Astrocyte of the spinal cord (primary cell): ENCODE results near the gene ERCC6L2.

Experiments
- DNase-seq: peaks from one replicate; pipeline ENCODE4 v3.0.0; 2011; ENCODE audit warnings: low read depth, low spot score
- H3K4me3 ChIP-seq: 2 replicates; pipeline ENCODE4 v1.5.1; 2011; ENCODE audit warnings: low read depth, mild to moderate bottlenecking, low read length, moderate library complexity
- in situ Hi-C: cut with HindIII; loops from 2 replicates; pipeline ENCODE4 v1.10.0; 2017; ENCODE audit warnings: low sequenced_read_pairs
- TF ChIP-seq, protein P1 (sequence below): IDR thresholded peaks from 2 replicates; pipeline ENCODE4 v1.5.1; 2012; ENCODE audit warnings: low read depth, mild to moderate bottlenecking, low read length, inconsistent platforms

ERCC6L2 gene

DNA sequence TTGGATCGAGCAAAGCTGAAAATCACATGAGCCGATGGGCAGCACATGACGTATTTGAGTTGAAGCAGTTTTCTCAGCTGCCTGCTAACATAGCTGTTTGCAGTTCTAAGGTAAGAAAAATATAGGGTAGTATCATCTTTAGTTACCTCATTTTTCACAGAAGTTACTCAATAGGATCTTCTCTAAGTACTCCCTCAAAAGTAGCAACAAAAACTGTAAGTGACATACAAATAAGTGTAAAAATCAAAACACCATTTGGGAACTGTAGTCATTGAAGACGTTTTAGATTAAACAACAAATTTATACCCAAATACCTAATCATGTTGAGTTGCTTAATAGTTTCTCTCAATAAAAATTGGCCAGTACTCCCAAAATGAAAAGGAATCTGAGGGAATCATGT is 102.6 kb downstream of the ERCC6L2 start:
- TF ChIP-seq, protein P1, sequence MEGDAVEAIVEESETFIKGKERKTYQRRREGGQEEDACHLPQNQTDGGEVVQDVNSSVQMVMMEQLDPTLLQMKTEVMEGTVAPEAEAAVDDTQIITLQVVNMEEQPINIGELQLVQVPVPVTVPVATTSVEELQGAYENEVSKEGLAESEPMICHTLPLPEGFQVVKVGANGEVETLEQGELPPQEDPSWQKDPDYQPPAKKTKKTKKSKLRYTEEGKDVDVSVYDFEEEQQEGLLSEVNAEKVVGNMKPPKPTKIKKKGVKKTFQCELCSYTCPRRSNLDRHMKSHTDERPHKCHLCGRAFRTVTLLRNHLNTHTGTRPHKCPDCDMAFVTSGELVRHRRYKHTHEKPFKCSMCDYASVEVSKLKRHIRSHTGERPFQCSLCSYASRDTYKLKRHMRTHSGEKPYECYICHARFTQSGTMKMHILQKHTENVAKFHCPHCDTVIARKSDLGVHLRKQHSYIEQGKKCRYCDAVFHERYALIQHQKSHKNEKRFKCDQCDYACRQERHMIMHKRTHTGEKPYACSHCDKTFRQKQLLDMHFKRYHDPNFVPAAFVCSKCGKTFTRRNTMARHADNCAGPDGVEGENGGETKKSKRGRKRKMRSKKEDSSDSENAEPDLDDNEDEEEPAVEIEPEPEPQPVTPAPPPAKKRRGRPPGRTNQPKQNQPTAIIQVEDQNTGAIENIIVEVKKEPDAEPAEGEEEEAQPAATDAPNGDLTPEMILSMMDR: no peak
- no peak for DNase-seq
- in situ Hi-C loops: no loop called here
- H3K4me3 ChIP-seq: no peak overlapping the region

DNA sequence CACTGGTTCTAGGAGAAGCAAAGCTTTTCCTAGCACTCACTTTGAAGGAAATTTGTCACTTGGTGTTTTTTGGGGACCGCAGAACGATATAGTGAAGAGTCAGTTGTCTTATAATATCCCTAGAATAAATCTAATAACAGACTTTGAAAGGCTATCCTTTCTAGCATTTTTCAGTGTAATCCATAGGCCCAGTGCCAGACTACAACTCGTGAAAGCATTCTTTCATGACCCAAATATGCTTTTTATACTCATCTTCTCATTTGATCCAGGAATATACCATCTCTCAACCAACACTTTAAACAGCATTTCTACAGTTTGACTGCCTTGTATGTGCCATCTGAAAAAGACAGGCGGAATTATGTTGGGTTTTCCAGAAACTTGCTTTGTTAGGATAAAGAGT is 104.0 kb downstream of the ERCC6L2 start:
- TF ChIP-seq, protein P1: no peak
- DNase-seq: no peak
- in situ Hi-C loops: no loop called here
- no peak overlapping the region for H3K4me3 ChIP-seq

DNA sequence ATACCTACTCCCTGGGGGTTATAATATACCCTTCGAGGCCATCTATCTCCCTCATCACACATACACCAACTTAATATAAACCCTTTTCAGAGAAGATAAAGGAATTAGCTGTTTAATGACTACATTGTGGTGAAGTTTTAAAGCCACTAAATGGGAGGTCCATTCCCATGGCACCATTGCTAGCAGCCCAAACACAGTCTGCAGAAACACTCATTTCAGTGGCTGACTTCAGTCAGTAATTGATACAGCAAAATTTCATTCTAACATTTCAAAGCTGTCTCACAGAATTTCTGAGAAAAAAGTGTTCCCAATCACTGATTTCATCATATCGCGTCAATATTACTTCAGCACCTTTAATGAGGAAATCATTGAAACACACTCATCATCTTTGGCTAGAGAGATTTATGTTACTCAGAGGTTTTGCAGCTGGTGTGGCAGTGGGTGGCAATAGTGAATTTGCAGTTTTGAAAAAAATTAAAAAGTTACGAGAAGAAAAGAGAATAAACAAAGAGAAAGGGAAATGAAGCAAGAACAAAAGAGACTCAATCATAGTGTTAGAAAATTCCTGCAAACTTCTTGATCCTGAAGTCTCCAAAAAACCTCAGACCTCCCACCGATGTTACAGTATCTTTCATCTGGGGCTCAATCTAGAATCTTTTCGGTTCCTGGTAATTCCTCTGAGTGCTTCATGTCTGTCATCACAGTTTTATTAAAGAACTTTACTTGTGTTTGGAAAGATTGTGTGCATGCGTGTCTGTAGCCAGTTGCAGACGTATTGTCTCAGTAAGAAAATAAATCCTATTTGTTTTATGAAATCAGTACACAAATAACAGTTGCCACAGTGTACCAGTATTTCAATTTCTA is 105.0 kb downstream of the ERCC6L2 start:
- TF ChIP-seq, protein P1: no peak
- in situ Hi-C loops: no loop called here
- no peak for DNase-seq
- no peak overlapping the region for H3K4me3 ChIP-seq

DNA sequence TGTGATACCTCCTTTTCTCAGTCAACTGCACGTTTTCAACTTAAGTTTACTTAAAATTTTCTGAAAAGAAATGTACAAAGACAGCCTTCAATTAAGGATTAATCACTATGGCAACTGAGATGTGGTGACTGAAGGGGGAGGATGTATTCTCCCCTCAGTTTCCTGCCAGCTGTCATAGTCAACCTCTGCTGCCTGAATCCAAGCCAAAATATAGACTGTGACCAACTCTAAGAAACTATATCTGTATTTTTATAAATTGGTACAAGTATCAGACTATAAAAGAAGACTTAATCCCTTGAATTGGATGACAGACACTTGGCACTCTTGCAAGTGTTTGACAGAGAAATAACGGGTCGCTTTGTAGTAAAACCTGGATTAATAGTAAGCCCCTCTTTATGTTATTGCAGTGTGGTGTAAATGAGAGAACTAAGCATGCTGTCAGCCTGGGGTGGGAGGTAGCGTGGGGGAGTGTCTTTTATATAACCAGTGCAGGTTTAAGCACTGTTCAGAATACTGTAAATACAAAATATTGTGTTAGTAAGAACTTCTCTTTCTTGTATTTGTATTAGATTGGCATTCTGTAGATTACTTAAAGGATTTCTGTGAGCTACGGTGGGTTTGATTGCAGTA is 106.4 kb downstream of the ERCC6L2 start:
- TF ChIP-seq, protein P1: no peak
- no peak overlapping the region for H3K4me3 ChIP-seq
- in situ Hi-C loops: no loop called here
- DNase-seq: no peak

DNA sequence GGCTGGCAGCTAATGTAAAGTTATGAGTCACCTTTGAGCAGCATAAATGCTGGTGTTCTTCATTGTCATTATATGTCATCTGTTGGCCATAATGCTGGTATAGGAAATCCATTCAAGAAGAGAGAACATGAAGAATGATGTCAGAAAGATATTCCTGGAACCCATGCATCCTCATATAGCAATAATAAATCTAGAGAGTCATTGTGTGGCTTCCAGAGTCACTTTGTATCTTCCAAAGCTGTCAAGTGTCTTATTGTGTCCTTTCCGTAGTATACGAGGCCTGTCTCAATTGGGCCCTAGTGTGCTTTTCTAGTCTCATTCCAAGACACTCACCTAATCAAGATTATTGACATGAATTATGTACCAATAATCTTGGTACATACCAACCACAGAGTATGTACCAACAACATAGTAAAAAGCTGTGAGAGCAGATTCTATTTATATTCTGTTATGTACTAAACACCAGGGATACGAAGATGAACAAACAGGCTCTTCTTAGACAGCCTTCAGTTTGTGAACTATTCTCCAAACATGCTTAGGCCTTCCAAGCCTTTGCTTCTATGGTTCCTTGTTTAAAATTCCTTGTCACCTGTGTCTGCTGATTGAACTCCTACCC is 110.1 kb downstream of the ERCC6L2 start:
- H3K4me3 ChIP-seq: no peak overlapping the region
- in situ Hi-C loops: no loop called here
- TF ChIP-seq, protein P1: no peak
- DNase-seq: no peak

DNA sequence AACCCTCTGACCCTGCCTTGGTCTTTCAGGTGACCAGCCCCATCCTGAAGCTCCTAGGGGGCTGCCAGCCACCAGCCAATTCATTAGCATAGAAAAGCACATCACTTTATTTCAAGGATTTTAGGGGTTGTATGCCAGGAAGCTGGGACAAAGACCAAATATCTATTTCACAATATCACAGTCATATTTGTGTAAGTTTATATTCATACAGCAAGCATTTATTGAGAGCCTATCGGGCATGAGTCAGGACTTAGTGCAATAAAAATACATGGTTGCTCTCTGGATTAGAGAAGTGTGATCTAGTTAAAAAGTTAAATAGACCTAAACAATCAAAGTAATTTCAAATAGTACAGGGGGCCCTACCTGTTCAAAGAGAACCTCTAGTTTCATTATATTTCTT is 113.8 kb downstream of the ERCC6L2 start:
- TF ChIP-seq, protein P1: no peak
- DNase-seq: no peak
- in situ Hi-C loops: no loop called here
- H3K4me3 ChIP-seq: no peak overlapping the region
